MV-4-11 (cell line): ENCODE measurements around the gene INO80E.

ENCODE experiments used
- DNase-seq: peaks from one replicate; lab custom pipeline; 2025; lab: John Stamatoyannopoulos, UW

INO80E gene

DNA sequence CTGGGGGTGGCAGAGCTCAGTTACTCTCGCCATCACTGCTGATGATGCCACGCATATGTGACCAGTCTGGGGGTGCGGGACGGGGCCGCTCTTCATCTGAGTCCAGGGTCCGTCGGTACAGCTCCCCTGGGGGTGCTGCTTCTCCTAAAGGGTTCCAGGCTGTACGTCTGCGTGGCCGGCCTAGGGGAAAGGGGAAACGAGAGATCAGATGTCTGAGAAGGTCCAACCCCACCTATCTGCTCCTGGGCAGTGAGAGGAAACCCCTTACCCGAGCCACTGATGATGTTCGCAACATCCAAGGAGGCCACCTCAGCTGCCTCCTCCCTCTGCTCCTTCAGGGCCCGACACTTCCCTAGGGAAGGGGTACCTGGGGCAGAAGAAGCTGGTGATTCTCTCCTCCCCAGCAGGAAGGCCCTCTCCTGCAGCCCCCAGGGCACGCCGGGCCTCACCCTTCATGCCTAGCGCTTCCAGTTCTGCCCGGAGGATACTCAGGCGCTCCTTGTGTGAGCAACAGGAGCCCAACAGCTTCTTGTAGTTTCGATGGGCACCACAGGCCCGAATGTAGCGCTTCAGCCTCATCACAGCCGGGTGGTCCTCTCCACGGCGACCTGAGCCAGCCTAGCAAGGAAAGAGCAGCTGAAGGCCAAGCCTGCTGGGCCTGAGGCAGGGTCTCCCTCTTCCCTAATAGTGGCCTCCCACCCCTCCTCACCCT, 2.7 kb upstream of the INO80E start:
- no peak for DNase-seq

DNA sequence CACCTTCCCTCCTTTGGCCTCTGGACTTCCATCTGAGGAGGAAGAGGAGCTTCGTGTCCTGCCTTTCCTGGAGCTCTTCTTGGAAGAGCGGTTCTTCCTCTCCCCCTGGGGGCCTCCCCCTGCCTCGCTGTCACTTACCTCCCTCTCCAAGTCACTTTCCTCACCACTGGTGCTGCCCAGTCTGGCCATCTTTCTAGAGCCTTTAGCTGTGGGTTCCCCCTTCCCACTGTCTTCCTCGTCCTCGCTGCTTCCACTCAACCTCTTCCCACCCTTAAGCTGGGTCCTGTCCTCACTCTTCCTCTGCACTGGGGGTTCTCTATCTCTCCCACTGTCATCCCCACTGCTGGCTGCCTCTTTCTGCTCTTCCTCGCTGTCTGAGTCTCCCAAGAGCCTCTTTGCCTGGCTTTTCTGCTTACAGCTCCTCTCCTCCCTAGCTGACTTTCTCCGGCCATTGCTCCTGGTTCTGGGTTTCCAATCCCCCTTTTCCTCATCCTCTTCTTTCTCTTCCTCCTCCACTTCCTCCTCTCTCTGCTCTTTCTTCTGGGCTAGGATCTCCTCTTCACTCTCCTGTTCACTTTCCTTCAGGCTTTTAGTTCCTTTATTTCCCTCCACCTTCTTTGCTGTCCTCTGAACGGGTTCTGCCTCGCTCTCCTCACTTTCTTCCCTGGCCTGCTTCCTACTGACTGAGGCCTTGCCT, 2.0 kb upstream of the INO80E start:
- DNase-seq: no peak

DNA sequence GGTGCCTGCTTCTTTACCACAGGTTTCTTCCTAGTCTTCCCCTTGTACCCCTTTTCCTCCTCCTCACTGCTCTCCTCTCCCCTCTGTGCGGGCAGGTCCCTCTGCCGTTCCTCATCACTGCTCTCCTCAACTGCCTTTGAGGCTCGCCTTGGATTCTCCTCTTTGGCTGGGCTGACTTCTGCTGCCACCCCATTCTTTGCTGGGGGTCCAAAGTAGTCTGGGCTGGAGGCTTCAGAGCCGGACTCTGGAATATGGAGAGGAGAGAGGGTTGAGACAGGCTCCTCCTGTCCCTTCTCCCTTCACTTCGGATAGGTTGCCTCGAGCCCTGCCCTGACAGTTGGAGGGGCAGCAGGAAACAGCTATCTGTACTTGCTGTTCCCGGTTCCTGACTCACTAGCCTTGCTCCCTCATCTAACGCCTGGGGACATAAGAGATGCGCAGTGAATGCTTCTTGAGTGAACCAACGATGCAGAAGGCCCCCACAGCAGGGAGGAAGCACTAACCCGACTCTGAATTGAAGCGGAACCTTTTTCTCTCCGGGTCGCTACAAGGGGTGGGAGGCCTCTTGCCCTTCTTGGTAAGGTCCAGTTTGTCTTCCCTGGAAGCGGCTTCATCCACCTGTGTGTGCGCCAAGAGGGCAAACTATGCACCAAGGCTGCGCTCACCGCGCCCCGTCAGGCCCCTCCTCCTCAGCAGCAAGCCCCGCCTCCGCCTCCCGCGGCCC, 1.3 kb upstream of the INO80E start:
- no peak for DNase-seq

DNA sequence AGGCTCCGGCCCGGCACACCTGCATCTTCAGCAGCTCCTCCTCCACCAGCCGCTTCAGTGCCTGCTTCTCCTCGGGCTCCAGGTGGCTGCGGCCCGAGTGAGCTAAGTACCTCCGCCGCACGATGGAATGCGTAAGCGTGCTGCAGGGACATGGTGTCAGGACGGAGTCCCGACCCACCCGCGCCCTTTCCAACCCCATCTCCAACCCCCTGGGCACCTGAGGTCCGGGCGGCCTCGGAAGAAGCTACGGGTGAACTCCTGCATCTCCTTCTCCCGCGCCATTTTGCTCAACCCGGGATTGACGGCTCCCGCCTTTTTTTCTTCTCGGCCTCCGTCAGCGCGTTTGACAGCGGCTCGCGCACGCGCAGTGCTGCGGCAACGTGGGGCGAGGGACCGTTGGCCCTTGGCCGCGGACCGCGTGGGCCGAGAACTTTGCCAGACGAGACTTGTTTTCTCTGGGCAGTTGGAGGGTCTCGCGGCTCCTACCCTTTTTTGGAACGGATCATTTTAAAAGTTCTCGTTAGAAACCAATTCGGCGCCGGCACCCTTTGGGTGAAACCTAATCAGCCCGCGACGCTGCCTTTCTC, 624 bp upstream of the INO80E start, which contains the start of gene HIRIP3:
TSS of gene HIRIP3 (minus strand) at position 294 of the 587 bp plus-strand sequence. CDS start at position 282, 12 bp downstream.
- DNase-seq: peak; percentile 80

DNA sequence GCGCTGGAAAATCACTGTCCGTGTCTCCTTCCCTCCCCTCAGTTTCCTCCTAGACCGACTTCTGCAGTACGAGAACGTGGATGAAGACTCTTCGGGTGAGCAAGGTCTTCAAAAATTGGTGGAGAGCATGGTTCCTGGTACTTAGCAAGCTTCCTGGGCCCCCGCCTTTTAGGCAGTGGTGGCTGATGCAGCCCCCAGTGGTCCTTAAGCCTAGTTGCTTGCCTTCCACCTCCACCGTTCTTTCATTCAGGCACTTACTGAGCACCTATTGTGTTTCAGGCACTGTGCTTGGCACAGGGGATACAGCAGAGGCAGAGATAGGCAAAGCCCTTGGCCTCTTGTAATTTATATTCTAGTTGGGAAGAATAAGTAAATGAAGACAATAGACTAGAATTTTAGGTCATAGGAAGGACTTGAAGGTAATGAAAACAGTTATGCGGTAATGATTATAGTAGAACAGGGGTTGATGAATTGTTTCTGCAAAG, 767 bp downstream of the INO80E start:
- DNase-seq: no peak

DNA sequence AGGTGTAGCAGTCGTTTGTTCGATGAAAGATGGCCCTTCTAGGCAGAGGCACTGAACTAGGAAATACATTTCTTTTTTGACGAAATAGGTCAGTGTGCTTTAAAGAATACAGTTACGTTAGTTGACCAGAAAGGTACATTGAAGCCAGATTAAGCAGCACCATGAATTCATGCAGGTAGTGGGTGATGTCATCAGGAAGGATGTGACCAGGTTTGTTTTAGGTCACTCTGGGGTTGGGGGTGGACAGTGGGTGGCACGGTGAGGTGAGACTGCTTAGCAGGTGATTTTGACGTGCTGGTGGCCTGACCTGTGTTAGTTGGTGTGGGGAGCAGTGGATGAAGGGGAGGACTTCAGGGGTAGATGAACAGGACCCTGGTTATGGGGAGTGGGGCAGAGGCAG, 3.6 kb downstream of the INO80E start:
- DNase-seq: no peak

DNA sequence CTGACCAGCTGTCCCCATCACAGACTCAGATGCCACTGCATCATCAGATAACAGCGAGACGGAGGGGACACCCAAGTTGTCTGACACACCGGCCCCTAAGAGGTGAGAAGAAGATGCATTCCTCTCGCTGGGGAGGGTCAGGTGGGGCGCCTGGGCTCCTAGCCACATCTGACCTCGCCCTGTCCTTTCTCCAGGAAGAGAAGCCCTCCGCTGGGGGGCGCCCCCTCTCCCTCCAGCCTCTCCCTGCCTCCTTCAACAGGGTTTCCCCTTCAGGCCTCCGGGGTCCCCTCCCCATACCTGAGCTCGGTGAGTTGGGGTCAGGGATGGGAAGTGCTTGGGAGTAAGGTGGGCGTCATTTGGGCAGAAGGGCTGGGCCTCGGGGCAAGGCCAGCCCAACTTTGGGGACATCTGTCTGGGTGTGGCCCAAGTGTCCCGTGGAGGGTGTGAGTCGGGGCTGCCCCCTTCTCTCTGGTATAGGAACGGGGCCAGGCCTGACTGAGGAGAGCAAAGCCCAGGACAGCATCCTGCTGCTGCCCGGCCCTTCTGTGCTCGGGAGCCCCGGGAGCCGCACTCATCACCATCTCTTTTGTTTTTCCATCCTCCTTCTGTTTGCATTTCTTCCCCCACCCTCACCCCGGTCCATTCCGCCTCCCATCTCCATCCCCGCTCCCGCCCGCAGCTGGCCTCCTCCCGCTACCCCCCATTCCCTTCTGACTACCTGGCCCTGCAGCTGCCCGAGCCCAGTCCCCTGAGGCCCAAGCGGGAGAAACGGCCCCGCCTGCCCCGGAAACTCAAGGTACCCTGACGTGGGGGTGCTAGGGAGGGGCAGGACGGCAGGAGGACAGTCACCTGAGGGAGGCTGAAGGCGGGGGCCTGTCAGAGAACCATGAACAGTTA, 4.9 kb downstream of the INO80E start:
- DNase-seq: no peak

DNA sequence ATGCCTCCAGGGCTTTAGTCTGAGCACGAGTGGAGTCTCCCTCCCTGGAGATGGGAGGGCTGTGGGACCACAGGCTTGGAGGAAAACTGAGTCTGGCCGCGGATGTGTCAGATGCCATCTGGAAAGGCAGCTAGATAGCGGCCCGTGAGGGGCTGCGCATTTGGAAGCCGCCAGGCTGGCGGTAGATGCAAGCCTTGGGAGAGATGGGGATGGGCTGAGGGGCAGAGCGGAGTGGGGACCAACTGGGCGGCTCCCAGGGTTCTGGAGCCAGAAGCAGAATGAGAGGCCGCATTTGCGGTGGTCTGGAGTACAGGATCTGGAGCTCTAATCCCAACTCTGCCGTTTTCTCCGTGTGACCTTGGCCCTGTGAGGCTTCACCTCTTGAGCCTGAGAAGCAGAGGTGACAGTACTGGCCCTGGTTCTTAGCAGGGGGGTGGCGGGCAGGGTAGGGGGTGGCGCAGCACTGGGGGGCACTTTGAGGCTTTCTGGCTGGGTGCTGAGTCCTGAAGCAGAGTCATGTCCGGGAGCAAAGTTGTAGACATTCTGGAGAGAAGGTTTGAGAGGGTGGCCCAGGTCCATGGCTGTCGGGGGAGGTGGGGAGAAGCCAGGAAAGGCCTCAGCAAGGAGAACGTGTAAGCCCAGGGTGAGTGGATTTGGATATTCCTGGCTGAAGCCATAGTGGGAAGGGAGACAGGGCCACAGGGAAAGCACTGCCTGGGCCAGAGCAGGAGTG, 6.7 kb downstream of the INO80E start:
- DNase-seq: no peak

DNA sequence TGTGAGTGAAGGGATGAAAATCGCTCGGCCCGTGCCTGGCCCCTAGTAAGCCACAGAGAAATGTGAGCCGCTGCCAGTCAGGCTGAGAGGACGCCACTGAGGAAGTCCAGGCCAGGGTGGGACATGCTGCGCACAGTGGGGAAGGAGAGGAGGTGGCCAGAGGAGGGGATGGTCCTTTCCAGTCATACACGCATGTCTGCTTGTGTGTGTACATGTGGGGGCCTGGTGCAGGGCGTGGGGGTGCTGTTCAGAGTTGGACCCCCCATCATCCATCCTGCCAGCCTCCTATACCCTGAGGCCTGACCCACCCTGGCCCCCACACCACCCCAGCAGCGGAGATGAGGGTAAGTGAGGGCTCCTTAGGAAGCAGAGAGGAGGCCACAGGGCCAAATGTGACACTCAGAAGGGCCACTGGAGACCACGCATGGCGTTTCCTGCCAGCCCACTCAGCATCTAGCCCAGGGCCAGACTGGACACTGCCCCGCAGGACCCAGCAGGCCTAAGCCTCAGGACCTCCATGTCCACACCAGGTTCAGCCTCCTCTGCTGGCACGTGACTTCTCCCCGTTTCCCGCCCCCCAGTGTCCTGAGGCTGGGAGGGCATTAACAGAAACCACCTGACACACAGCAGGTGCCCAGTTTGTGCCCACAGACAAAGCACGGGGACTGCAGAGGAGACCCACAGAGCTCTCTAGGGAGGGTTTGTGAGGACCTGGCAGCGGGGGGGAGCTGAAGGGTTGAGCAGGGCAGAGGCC, 7.8 kb downstream of the INO80E start:
- no peak for DNase-seq

DNA sequence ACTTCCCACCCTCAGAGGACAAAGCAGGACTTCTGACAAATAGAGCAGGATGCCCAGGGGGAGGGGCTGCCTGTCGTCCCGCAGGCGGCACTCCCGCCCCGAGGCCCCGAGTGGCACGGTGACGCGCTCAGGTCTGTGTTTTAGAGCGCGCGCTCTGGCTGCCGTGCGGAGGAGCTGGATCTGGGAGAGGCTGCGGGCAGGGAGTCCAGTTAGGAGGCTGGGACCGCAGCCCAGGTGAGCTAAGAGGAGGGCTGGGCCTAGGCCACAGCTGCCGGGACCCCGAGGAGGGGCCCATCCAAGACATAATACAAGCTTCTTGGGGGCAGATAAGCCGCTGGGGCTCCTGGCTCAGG, 8.4 kb downstream of the INO80E start:
- no peak for DNase-seq

DNA sequence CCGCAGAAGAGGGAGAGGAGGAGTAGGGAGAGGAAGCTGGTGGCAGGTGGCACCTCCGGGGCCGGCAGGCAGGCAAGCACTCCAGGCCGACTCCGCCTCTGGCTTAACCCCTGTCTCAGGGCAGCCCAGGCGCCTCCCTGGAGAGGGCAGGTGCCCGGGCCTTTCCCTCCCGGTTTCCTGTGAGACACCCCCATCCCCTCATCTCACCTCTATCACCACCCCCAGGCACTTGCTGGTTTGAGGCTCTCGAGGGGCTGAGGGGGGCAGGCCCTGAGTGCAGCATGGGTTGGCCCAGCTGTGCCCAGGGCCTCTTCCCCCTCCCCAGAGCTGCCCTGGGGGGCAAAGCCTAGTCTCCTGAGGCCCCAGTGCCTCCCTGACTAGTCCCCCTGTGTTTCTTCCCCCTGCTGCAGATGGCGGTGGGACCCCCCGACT, 8.8 kb downstream of the INO80E start:
- no peak for DNase-seq

DNA sequence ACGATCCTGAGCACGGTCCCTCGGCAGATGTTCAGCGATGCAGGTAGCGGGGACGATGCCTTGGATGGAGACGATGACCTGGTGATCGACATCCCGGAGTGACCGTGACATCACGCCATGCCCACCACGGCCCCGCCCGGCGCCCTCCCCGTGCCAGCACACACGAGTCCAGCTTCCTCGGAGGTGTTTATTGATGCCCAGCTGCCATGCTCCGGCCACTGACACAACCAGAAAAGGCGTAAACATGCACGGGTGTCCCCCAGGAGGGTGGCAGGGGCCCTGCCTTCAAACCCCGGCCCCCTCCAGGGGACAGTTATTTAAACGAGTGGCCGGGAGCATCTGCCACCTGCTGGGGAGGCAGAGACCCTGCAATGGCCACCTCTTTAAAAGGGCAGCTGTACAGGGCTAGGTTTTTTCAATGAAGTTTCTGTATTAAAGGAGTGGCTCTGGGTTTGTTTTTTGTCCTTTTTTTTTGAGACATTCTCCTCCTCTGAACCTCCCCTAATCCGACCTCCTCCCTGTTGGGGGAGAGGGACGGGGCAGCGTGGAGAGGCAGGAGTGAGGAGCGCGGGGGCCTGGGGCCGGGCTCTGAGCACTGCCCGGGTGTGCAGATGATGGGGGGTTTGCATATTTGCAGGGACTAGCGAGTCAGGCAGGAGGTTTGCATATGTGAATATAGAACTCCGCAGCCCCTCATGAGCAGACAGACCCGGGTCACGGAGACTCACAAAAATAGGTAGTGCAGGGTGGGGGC, 9.5 kb downstream of the INO80E start:
- peak; percentile 27 for DNase-seq

DNA sequence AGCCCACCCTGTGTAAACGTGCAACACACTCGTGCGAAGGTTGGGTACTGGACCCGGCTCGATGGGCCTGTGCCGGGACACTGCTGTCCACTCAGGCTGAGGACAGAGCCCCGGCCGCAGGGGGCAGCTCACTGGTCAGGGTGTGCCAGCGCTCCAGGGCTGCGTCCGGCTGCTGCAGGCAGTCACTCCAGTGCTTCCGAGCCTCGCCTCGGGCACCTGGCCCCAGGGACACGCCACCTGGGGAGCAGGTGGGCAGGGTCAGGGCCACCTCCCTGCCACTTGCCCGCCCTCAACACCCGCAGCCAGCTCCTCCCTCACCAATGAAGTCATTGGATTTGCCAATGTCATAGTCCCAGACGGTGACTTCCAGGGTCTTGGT, 10.0 kb downstream of the INO80E start:
- DNase-seq: no peak

DNA sequence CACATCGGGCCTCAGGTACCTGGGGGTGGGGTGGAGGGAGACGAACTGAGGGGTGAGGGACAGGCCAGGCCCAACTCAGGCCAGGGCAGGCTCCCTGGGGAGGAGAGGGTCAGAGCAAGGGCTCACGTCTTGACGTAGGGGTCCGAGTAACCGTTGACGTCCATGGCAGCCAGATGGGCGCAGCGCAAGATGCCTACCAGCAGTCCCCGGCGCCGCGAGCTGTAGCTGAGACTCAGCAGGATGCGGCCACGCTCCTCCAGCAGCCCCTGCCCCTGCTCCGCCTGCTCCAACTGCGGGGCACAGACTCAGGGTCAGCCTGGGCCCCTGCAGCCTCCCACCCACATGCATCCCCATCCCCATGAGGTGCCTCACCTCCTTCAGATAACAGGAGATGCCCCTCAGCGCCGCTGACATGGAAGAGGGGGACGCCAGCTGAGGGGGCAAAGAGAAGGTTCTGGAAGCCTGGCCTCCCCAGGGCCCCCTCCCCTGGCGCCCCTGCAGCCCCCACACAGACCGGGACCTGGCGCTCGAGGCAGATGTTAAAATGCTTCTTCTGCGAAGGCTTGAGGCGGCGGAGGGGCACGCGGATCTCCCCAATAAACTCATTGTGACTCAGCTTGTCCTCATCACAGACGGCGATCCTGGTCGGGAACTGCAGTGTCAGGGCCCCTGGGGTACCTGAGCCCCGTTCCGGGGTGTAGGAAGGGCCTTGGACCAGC, 10.8 kb downstream of the INO80E start:
- no peak for DNase-seq

DNA sequence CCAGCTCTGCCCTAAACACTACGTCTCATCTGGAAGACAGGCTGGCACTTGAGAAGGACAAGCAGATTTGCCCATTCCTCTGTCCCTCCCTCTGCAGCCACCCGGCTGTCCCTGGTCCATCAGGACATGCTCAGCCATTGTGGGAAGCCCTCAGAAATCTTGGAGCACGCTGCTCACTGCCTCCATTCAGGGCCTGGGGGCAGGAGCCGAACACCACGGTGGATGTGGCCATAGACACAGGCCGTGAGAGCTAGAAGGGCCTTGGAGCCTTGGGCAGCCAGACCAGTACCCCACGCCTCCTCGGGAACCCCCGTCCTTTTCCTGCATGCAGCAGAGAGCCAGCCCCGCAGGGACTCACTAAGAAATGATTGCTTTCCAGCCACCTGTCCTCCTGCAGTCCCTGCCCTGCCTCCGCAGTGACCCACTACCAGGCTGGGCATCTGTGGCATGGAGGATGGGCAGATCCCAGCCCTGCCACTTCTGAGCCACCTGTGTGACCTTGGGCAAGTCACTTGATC, 11.4 kb downstream of the INO80E start:
- DNase-seq: no peak

DNA sequence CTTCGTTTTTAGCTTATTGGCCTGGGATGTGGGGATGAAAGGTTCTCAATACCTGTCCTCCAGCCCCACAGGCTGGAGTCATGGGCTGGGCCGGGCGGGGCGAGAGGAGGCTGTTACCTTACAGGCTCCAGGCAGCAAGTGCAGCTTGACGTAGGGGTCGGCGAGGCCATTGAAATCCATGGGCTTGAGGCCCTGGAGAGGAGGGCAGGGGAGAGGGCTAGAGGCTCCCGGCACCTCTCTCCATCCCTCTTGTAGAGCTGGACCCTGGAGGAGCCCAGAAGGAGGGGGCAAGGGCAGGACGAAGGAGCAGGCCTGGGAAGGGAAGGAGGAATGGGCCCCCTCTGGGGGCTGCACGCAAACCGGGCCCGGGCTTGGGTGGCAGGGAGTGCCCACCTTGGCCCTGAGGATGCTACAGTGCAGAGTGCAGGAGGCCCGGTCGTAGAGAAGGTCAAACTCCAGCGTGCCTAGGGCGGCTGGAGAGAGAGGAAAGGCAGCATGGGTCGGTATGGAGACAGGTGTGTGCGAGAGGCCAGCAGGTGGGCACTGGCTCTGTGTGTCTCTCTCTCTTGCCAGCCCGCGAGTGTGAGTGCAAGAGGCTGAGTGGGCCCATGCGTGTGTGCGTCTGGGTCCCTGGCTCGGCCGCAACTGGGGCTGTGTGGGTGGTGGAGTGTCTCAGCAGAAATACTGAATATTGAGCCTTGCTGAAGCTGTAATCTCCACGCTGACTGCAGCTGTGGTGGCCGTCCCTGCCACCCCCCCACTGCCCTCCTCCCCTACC, 13.2 kb downstream of the INO80E start:
- DNase-seq: no peak

DNA sequence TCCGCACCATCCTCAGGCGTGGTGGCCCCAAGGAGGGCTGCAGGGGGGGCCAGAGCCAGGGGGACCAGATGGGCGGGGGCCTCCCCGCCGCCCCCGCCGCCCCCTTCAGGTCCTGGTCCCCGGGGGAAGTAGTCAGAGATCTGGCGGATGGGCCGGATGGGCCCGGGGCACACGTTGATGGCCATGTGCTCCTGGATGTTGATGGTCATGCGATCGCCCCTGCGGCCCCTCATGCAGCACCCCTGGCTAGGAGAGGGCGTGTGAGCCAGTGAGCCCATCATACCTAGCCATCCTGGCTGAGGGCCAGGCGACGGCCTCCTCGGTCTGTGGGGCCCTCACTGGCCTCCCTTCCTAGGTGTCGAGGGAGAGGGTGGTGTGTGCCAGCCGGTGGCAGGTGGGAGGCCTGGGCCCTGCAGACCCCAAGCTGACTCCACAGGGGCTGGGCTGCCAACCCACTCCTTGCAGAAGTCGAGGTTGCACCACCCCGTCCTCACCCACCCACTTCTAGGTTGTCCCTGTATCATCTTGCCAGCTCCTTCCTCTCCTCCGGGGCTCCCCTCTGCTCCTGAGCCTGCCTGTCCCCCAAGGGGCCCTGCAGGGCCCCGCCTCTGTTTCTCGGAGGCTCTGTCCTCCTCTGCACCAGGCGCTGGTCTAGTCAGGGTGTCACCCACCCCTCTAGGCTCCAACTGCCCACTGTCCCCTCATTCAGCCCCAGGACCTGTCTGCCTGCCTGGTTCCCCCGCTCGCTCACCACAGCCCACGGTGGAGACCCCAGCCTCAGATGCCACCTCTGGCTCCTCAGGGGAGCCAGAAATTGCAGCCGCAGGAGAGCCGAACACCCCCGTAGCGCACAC, 14.2 kb downstream of the INO80E start:
- no peak for DNase-seq
